GM10266 (cell line): ENCODE measurements around the gene BSND.

Experiments
- DNase-seq: peaks from one replicate; pipeline ENCODE4 v3.0.0; 2012; ENCODE audit errors: extremely low spot score
- TF ChIP-seq, protein P1 (sequence below): IDR thresholded peaks from 2 replicates; pipeline ENCODE4 v1.5.1; 2012; ENCODE audit warnings: mild to moderate bottlenecking, low read depth; ENCODE audit not compliant: control insufficient read depth, insufficient read depth; ENCODE audit errors: missing control alignments

The BSND gene

GRCh38 chr1:54987919-54988705 lies 10.6 kb upstream of the BSND start:
- DNase-seq: no peak
- TF ChIP-seq, protein P1, sequence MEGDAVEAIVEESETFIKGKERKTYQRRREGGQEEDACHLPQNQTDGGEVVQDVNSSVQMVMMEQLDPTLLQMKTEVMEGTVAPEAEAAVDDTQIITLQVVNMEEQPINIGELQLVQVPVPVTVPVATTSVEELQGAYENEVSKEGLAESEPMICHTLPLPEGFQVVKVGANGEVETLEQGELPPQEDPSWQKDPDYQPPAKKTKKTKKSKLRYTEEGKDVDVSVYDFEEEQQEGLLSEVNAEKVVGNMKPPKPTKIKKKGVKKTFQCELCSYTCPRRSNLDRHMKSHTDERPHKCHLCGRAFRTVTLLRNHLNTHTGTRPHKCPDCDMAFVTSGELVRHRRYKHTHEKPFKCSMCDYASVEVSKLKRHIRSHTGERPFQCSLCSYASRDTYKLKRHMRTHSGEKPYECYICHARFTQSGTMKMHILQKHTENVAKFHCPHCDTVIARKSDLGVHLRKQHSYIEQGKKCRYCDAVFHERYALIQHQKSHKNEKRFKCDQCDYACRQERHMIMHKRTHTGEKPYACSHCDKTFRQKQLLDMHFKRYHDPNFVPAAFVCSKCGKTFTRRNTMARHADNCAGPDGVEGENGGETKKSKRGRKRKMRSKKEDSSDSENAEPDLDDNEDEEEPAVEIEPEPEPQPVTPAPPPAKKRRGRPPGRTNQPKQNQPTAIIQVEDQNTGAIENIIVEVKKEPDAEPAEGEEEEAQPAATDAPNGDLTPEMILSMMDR: no peak

- no peak for DNase-seq
- TF ChIP-seq, protein P1: no peak
These were observed 9.8 kb upstream of the BSND start for GRCh38 chr1:54988975-54989374.

DNA sequence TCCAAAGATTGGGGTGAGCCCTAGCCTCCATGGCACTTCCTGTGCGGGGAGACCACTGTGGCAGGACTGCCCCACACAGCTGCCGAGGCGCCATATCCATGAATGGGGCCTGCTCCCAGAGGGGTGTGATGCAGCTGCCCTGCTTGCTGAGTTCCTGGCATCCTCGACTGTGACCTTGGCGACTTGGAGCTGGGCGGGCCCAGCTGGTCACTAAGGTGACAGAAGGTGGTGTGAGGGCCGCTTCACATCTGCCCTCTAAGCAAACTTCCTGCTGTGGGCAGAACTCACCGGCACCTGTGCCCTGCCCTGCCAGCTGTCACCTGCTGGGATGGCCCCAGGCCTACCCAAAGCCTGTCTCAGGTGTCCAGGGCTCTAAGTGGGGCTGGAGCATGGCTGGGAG lies 9.3 kb upstream of the BSND start:
- TF ChIP-seq, protein P1: no peak
- DNase-seq: no peak

- TF ChIP-seq, protein P1: no peak
- no peak for DNase-seq
These were observed 8.5 kb upstream of the BSND start for GRCh38 chr1:54989968-54990810.

DNA sequence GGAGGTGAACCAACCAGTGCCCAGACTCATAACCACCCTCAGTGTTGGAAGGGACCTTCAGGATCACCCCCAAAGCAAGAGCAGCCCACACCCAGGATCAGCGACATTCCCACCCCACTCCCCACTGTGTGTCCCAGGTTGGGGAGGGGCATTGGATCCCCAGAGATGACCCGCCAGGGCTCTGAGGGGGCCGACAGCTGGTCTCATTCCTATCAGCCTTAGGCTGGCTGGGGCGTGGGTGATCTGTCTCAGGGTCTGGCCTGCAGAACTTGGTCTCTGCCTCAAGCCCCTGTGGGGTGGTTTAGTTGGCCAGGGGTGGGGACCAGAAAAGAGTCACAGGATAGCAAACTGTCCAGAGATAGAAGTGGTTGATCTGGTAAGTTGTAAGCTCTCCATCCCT lies 7.8 kb upstream of the BSND start:
- TF ChIP-seq, protein P1: no peak
- no peak for DNase-seq

DNA sequence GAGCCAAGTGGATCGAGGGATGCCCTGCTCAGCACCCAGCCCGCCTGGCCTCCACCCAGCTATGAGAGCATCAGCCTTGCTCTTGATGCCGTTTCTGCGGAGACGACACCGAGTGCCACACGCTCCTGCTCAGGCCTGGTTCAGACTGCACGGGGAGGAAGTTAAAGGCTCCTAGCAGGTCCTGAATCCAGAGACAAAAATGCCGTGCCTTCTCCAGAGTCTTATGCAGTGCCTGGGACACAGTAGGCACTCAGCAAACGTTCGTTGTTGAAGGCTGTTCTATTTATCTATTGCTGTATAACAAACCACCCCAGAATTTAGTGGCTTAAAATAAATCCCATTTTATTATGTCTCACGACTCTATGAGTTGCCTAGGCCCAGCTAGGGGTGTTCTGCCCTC lies 6.8 kb upstream of the BSND start:
- TF ChIP-seq, protein P1: no peak
- DNase-seq: no peak

DNA sequence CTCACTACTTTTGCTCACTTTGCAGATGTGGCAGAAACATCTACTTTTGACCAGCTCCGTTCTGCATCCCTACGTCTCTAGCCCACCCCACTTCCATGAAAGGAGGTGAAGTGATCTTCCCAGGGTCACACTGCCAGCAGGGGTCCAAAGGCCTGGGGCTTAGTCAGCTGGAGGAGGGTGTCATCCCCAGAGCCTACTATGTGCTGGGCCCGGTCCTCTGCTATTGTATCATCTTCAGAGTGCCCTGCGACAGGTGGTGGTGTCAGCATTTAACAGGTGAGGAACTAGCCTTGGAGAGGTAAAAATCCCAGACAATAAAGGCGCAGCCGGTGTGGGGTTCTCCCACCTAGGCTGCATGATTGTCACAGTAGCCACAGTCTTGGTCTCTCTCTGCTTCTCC lies 5.6 kb upstream of the BSND start:
- TF ChIP-seq, protein P1: no peak
- no peak for DNase-seq
